Activated CD4-positive, alpha-beta memory T cell treated with anti-CD3 and anti-CD28 coated beads, Interleukin-2, amount 10 ng/mL, durations not matched to agents 7 days and 5 days (primary cell): ENCODE data around the gene KDM2B. TPM values are rescaled to one million over a fixed set of nuclear protein-coding genes. Genes with fewer than 3 reads are reported as not detected.
"Not testable (repeated sequence)": the region's sequence is repeated elsewhere in the genome, so short reads cannot be mapped to it uniquely, and the experiment has no call there.

ENCODE experiments used
- CTCF ChIA-PET: fragments of 350-600 bp; sonication (Branson Sonifier 250); formaldehyde crosslinking; loops from one replicate; lab custom pipeline; 2021; ENCODE audit warnings: antibody characterized with exemption, inconsistent platforms; lab: Charles Lee
- POLR2A ChIA-PET: fragments of 350-600 bp; sonication (Branson Sonifier 250); formaldehyde crosslinking; loops from one replicate; lab custom pipeline; 2021; ENCODE audit warnings: antibody characterized with exemption; lab: Charles Lee
- DNase-seq: peaks from one replicate; pipeline ENCODE4 v3.0.0-alpha.2; 2020
- H3K27ac Mint-ChIP-seq: one replicate; pipeline ENCODE4 v1.8.0; 2021; ENCODE audit warnings: mild to moderate bottlenecking, mixed read lengths
- H3K27me3 Mint-ChIP-seq: one replicate; pipeline ENCODE4 v1.8.0; 2021; ENCODE audit warnings: mixed read lengths
- H3K36me3 Mint-ChIP-seq: one replicate; pipeline ENCODE4 v1.8.0; 2021; ENCODE audit warnings: low read depth, mixed read lengths
- H3K4me1 Mint-ChIP-seq: one replicate; pipeline ENCODE4 v1.8.0; 2021; ENCODE audit warnings: mixed read lengths
- H3K4me3 Mint-ChIP-seq: one replicate; pipeline ENCODE4 v1.8.0; 2021; ENCODE audit warnings: mild to moderate bottlenecking, mixed read lengths
- H3K9me3 Mint-ChIP-seq: one replicate; pipeline ENCODE4 v1.8.0; 2021; ENCODE audit warnings: mixed read lengths
- total RNA-seq, 2 experiments: library from RNA; stranded (reverse); gene quantifications; one replicate each; pipeline ENCODE4 v1.2.3, GENCODE V29; 2021

The KDM2B gene
- total RNA-seq, 2 experiments from 2014 or later, result 59.8 to 62.6 TPM

GRCh38 chr12:121610239-121611149 is 29.7 kb upstream of the KDM2B start:
- Mint-ChIP-seq H3K4me1 (peaks cover 9% of the 10 kb centered on the region), H3K9me3 (no peaks in the 10 kb centered on the region), H3K4me3 (no peak overlapping the region), H3K36me3 (no peaks in the 10 kb centered on the region), H3K27me3 (no peaks in the 10 kb centered on the region), H3K27ac (no peak overlapping the region)
- ChIA-PET POLR2A (interaction anchor here (1.1 kb wide), 1 partner anchor 26 kb away, joined by 4 read pairs; no protein-coding TSS in a partner anchor), CTCF (no interaction called here)
- DNase-seq, result no peak

- POLR2A ChIA-PET, result no interaction called here
- no peak overlapping the region for H3K27ac Mint-ChIP-seq
- H3K36me3 Mint-ChIP-seq, result no peaks in the 10 kb centered on the region
- DNase-seq, result no peak
- peaks cover 1% of the 10 kb centered on the region for H3K27me3 Mint-ChIP-seq
- H3K4me1 Mint-ChIP-seq, result peaks cover 2% of the 10 kb centered on the region
- no peaks in the 10 kb centered on the region for H3K9me3 Mint-ChIP-seq
- CTCF ChIA-PET, result no interaction called here
- no peak overlapping the region for H3K4me3 Mint-ChIP-seq
These were observed 27.5 kb upstream of the KDM2B start for GRCh38 chr12:121608301-121608700.

GRCh38 chr12:121603581-121603980 is 22.8 kb upstream of the KDM2B start:
- peaks cover 1% of the 10 kb centered on the region for H3K27me3 Mint-ChIP-seq
- no peaks in the 10 kb centered on the region for H3K36me3 Mint-ChIP-seq
- CTCF ChIA-PET, result interaction anchor here (0.9 kb wide), 1 partner anchor 51 kb away, joined by 3 read pairs; no protein-coding TSS in a partner anchor
- H3K9me3 Mint-ChIP-seq, result no peaks in the 10 kb centered on the region
- no peak overlapping the region for H3K27ac Mint-ChIP-seq
- no peak for DNase-seq
- POLR2A ChIA-PET, result interaction anchor here (1.6 kb wide), 1 partner anchor 24 kb away, joined by 3 read pairs; no protein-coding TSS in a partner anchor
- peaks cover 3% of the 10 kb centered on the region for H3K4me1 Mint-ChIP-seq
- H3K4me3 Mint-ChIP-seq, result no peak overlapping the region

- CTCF ChIA-PET, result interaction anchor here (0.9 kb wide), 1 partner anchor 50 kb away, joined by 3 read pairs; no protein-coding TSS in a partner anchor
- Mint-ChIP-seq H3K27me3 (peaks cover 1% of the 10 kb centered on the region), H3K4me3 (no peak overlapping the region), H3K4me1 (peaks cover 3% of the 10 kb centered on the region), H3K36me3 (no peaks in the 10 kb centered on the region), H3K9me3 (no peaks in the 10 kb centered on the region), H3K27ac (no peak overlapping the region)
- POLR2A ChIA-PET, result interaction anchor here (1.4 kb wide), 1 partner anchor 11 kb away, joined by 4 read pairs; no protein-coding TSS in a partner anchor
- DNase-seq, result no peak
These were observed 21.9 kb upstream of the KDM2B start for GRCh38 chr12:121602766-121603165.

GRCh38 chr12:121600702-121601336 is 20.0 kb upstream of the KDM2B start:
- Mint-ChIP-seq H3K4me1 (peaks cover 3% of the 10 kb centered on the region), H3K9me3 (no peaks in the 10 kb centered on the region), H3K27me3 (peaks cover 1% of the 10 kb centered on the region), H3K4me3 (no peak overlapping the region), H3K36me3 (peaks cover 2% of the 10 kb centered on the region), H3K27ac (no peak overlapping the region)
- DNase-seq, result no peak
- CTCF ChIA-PET, result interaction anchor here (0.6 to 1.6 kb wide), 2 partner anchors 9 to 714 kb away, joined by 3 to 5 read pairs; no protein-coding TSS in a partner anchor
- POLR2A ChIA-PET, result interaction anchor here (1.3 to 2.2 kb wide), 2 partner anchors 10 to 19 kb away, joined by 4 to 11 read pairs; no protein-coding TSS in a partner anchor

GRCh38 chr12:121596526-121596925 is 15.7 kb upstream of the KDM2B start:
- POLR2A ChIA-PET, result no interaction called here

GRCh38 chr12:121595520-121595919 is 14.7 kb upstream of the KDM2B start:
- Mint-ChIP-seq H3K4me3 (no peak overlapping the region), H3K4me1 (peaks cover 21% of the 10 kb centered on the region), H3K9me3 (no peaks in the 10 kb centered on the region), H3K27me3 (no peaks in the 10 kb centered on the region), H3K27ac (no peak overlapping the region), H3K36me3 (peaks cover 14% of the 10 kb centered on the region)
- CTCF ChIA-PET, result interaction anchor here (0.6 kb wide), 1 partner anchor 38 kb away, joined by 3 read pairs; no protein-coding TSS in a partner anchor
- POLR2A ChIA-PET, result no interaction called here
- no peak for DNase-seq

More at GRCh38 chr12:121596526-121596925, 15.7 kb upstream of the KDM2B start:
- no peaks in the 10 kb centered on the region for H3K9me3 Mint-ChIP-seq
- H3K4me1 Mint-ChIP-seq, result peaks cover 12% of the 10 kb centered on the region
- CTCF ChIA-PET, result no interaction called here
- H3K36me3 Mint-ChIP-seq, result peaks cover 14% of the 10 kb centered on the region
- H3K4me3 Mint-ChIP-seq, result no peak overlapping the region
- H3K27ac Mint-ChIP-seq, result no peak overlapping the region
- no peak for DNase-seq
- H3K27me3 Mint-ChIP-seq, result no peaks in the 10 kb centered on the region

GRCh38 chr12:121592320-121592719 is 11.5 kb upstream of the KDM2B start:
- Mint-ChIP-seq H3K27ac (peak overlapping the region; percentile 100), H3K9me3 (no peaks in the 10 kb centered on the region), H3K4me1 (peaks cover 30% of the 10 kb centered on the region), H3K27me3 (no peaks in the 10 kb centered on the region), H3K4me3 (no peak overlapping the region), H3K36me3 (peaks cover 14% of the 10 kb centered on the region)
- DNase-seq, result no peak
- ChIA-PET CTCF (interaction anchor here (1.5 to 4.1 kb wide), 4 partner anchors 9 to 80 kb away, joined by 5 to 11 read pairs (median 6); partner anchors contain the start of gene ORAI1), POLR2A (interaction anchor here (2.1 to 6.0 kb wide), 4 partner anchors 10 to 46 kb away, joined by 4 to 104 read pairs (median 25); partner anchors contain the start of genes KDM2B and ORAI1)

- Mint-ChIP-seq H3K4me1 (peaks cover 33% of the 10 kb centered on the region), H3K36me3 (peaks cover 12% of the 10 kb centered on the region), H3K4me3 (peak overlapping the region; percentile 72), H3K9me3 (no peaks in the 10 kb centered on the region), H3K27ac (peak overlapping the region; percentile 100), H3K27me3 (no peaks in the 10 kb centered on the region)
- ChIA-PET CTCF (interaction anchor here (1.0 to 4.1 kb wide), 8 partner anchors 10 to 91 kb away, joined by 4 to 13 read pairs (median 6); partner anchors contain the start of gene ORAI1), POLR2A (interaction anchor here (0.9 to 6.0 kb wide), 14 partner anchors 9 to 122 kb away, joined by 3 to 104 read pairs (median 6); partner anchors contain the start of genes KDM2B, ORAI1 and TMEM120B)
- peak; percentile 66 for DNase-seq
These were observed 9.8 kb upstream of the KDM2B start for GRCh38 chr12:121590476-121591143.

- not testable (repeated sequence) for H3K4me3 Mint-ChIP-seq, H3K9me3 Mint-ChIP-seq, DNase-seq, H3K27me3 Mint-ChIP-seq, H3K36me3 Mint-ChIP-seq, H3K27ac Mint-ChIP-seq
- ChIA-PET CTCF (interaction anchor here (1.5 kb wide), 1 partner anchor 40 kb away, joined by 6 read pairs; no protein-coding TSS in a partner anchor), POLR2A (interaction anchor here (1.1 kb wide), 1 partner anchor 25 kb away, joined by 4 read pairs; no protein-coding TSS in a partner anchor)
- peaks cover 39% of the 10 kb centered on the region for H3K4me1 Mint-ChIP-seq
These were observed 4.1 kb upstream of the KDM2B start for GRCh38 chr12:121584885-121585284.

- CTCF ChIA-PET, result interaction anchor here (1.2 to 1.4 kb wide), 2 partner anchors 31 to 46 kb away, joined by 3 read pairs; no protein-coding TSS in a partner anchor
- not testable (repeated sequence) for H3K36me3 Mint-ChIP-seq, H3K27ac Mint-ChIP-seq, H3K9me3 Mint-ChIP-seq, H3K27me3 Mint-ChIP-seq, H3K4me3 Mint-ChIP-seq, DNase-seq
- POLR2A ChIA-PET, result interaction anchor here (1.3 to 5.3 kb wide), 2 partner anchors 45 to 183 kb away, joined by 4 to 89 read pairs; partner anchors contain the start of genes ORAI1 and RNF34
- H3K4me1 Mint-ChIP-seq, result peaks cover 36% of the 10 kb centered on the region
These were observed 2.5 kb upstream of the KDM2B start for GRCh38 chr12:121583334-121583661.
